ENCODE data around the gene COX5A. TPM values are rescaled to one million over a fixed set of nuclear protein-coding genes. Genes with fewer than 3 reads are reported as not detected.
"Not testable (repeated sequence)": the region's sequence is repeated elsewhere in the genome, so short reads cannot be mapped to it uniquely, and the experiment has no call there.

The COX5A gene
- total RNA-seq, 2 experiments from 2014 or later: 220 to 222 TPM

DNA sequence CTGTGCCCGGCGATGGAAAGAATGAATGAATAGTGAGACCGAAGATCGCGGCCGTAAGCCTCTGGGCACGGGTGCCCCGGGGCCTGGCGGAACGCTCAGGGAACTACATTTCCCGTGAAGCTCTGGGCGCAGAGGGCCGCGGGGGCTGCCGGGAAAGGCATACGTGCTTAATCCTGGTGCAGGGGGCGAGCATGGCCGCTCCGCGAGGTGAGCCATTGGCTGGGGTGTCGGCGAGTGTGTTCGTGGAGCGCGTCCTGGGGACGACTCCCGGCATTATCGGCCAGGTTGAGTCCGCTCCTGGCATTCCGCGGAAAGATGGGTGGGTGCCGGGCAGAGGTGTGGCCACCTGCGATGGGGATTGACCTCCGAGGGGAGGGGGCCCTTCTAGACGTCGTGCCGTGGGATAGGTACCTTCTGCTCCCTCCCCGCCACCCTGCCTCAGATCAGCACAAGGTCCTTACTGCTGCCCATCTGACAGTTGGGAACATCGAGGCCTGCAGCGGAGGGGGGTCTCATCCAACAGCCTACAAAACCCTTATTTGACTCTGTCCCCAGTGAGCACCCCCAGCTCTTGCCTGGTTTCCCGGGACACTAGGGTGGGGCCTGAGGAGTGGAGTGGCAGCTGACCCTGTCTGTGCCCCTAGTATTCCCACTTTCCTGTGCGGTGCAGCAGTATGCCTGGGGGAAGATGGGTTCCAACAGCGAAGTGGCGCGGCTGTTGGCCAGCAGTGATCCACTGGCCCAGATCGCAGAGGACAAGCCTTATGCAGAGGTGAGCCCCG is 47.8 kb downstream of the COX5A start, which contains the start of gene MPI:
Gene MPI, plus strand, starts transcription at position 160 of the 782 bp plus-strand sequence. Its CDS starts 32 bp downstream, at position 192.
- no peaks in the 10 kb centered on the region for H3K27me3 Mint-ChIP-seq
- peaks cover 21% of the 10 kb centered on the region for H3K36me3 Mint-ChIP-seq
- H3K9me3 Mint-ChIP-seq: no peaks in the 10 kb centered on the region
- peak within 1 kb of the TSS; percentile 80 for H3K27ac Mint-ChIP-seq
- POLR2A ChIA-PET: interaction anchor here (0.6 to 2.3 kb wide), 9 partner anchors 9 to 290 kb away, joined by 3 to 18 read pairs (median 4); partner anchors contain the start of genes FAM219B and SCAMP2
- peak; percentile 85 for DNase-seq
- peak within 1 kb of the TSS; percentile 87 for H3K4me3 Mint-ChIP-seq
- H3K4me1 Mint-ChIP-seq: peaks cover 31% of the 10 kb centered on the region
- ATAC-seq (ENCODE audit: low read depth): peak; percentile 93

GRCh38 chr15:74889390-74889882 is 48.4 kb downstream of the COX5A start:
- peak overlapping the region; percentile 80 for H3K27ac Mint-ChIP-seq
- H3K4me1 Mint-ChIP-seq: peaks cover 33% of the 10 kb centered on the region
- H3K27me3 Mint-ChIP-seq: no peaks in the 10 kb centered on the region
- DNase-seq: no peak
- H3K4me3 Mint-ChIP-seq: peak overlapping the region; percentile 87
- peaks cover 20% of the 10 kb centered on the region for H3K36me3 Mint-ChIP-seq
- peak; percentile 7 for ATAC-seq (ENCODE audit: low read depth)
- no peaks in the 10 kb centered on the region for H3K9me3 Mint-ChIP-seq
- POLR2A ChIA-PET: interaction anchor here (0.6 to 2.3 kb wide), 9 partner anchors 8 to 291 kb away, joined by 3 to 18 read pairs (median 4); partner anchors contain the start of genes FAM219B and SCAMP2

DNA sequence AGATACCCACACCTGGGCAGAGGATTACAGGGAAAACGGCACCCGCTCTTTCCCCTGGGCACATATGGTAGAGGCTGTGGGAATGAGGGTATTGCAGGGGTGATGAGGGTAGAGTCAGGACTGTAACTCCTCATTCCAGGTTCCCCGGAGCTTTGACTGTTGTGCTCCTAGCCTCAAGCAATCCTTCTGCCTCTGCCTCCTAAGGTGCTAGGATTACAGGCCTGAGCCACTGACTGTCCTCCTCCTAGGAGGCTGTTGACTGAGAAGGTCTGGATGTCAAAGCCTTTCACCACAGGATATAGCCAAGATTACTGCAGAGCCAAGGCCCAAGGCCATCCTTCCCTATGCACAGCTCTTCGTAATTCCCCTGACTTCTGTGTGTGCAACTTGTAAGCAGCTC is 49.2 kb downstream of the COX5A start:
- H3K4me3 Mint-ChIP-seq: peak overlapping the region; percentile 87
- H3K27ac Mint-ChIP-seq: no peak overlapping the region
- ATAC-seq (ENCODE audit: low read depth) (no peak), DNase-seq (no peak)
- H3K4me1 Mint-ChIP-seq: peaks cover 36% of the 10 kb centered on the region
- H3K9me3 Mint-ChIP-seq: no peaks in the 10 kb centered on the region
- no peaks in the 10 kb centered on the region for H3K27me3 Mint-ChIP-seq
- POLR2A ChIA-PET: interaction anchor here (1.5 to 2.3 kb wide), 2 partner anchors 12 to 19 kb away, joined by 7 to 18 read pairs; no protein-coding TSS in a partner anchor
- H3K36me3 Mint-ChIP-seq: peaks cover 18% of the 10 kb centered on the region

DNA sequence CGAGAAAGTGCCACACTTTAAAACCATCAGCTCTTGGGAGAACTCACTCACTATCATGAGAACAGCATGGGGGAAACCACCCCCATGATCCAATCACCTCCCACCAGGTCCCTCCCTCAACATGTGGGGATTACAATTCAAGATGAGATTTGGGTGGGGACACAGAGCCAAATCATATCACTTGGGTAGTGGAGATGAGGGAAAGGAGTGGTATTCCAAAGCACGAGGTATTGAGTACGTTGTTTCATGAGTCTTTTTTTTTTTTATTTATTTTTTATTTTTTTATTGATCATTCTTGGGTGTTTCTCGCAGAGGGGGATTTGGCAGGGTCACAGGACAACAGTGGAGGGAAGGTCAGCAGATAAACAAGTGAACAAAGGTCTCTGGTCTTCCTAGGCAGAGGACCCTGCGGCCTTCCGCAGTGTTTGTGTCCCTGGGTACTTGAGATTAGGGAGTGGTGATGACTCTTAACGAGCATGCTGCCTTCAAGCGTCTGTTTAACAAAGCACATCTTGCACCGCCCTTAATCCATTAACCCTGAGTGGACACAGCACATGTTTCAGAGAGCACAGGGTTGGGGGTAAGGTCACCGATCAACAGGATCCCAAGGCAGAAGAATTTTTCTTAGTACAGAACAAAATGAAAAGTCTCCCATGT is 50.2 kb downstream of the COX5A start:
- H3K27ac Mint-ChIP-seq; H3K9me3 Mint-ChIP-seq; H3K4me3 Mint-ChIP-seq; ATAC-seq (ENCODE audit: low read depth); DNase-seq; POLR2A ChIA-PET; H3K27me3 Mint-ChIP-seq; H3K36me3 Mint-ChIP-seq: not testable (repeated sequence)
- peaks cover 28% of the 10 kb centered on the region for H3K4me1 Mint-ChIP-seq

DNA sequence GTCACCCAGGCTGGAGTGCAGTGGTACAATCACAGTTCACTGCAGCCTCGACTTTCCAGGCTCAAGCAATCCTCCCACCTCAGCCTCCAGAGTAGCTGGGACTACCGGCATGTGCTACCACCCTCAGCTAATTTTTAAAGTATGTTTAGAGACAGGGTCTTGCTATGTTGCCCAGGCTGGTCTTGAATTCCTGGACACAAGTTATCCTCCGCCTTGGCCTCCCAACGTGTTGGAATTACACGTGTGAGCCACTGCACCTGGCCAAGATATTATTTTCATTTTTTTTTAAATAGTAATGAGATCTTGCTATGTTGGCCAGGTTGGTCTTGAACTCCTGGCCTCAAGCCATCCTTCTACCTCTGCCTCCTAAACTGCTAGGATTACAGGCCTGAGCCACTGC is 52.4 kb downstream of the COX5A start:
- peaks cover 20% of the 10 kb centered on the region for H3K4me1 Mint-ChIP-seq
- no peak overlapping the region for H3K27ac Mint-ChIP-seq
- H3K27me3 Mint-ChIP-seq: peaks cover 3% of the 10 kb centered on the region
- ATAC-seq (ENCODE audit: low read depth) (no peak), DNase-seq (no peak)
- no peak overlapping the region for H3K4me3 Mint-ChIP-seq
- H3K36me3 Mint-ChIP-seq: no peaks in the 10 kb centered on the region
- H3K9me3 Mint-ChIP-seq: peaks cover 4% of the 10 kb centered on the region
- POLR2A ChIA-PET: no interaction called here

GRCh38 chr15:74884428-74885223 is 53.2 kb downstream of the COX5A start:
- H3K4me3 Mint-ChIP-seq: no peak overlapping the region
- ATAC-seq (ENCODE audit: low read depth): no peak
- DNase-seq: no peak
- no peak overlapping the region for H3K27ac Mint-ChIP-seq
- peaks cover 18% of the 10 kb centered on the region for H3K4me1 Mint-ChIP-seq
- H3K9me3 Mint-ChIP-seq: peaks cover 4% of the 10 kb centered on the region
- H3K27me3 Mint-ChIP-seq: peaks cover 3% of the 10 kb centered on the region
- no peaks in the 10 kb centered on the region for H3K36me3 Mint-ChIP-seq
- POLR2A ChIA-PET: interaction anchor here (1.1 to 2.0 kb wide), 3 partner anchors 9 to 17 kb away, joined by 3 to 8 read pairs (median 3); partner anchors contain the start of gene SCAMP2

- POLR2A ChIA-PET: interaction anchor here (1.0 to 1.6 kb wide), 2 partner anchors 11 to 17 kb away, joined by 3 to 4 read pairs; no protein-coding TSS in a partner anchor
- H3K4me1 Mint-ChIP-seq: peaks cover 9% of the 10 kb centered on the region
- H3K9me3 Mint-ChIP-seq: peaks cover 4% of the 10 kb centered on the region
- DNase-seq (no peak), ATAC-seq (ENCODE audit: low read depth) (no peak)
- H3K4me3 Mint-ChIP-seq: no peak overlapping the region
- H3K36me3 Mint-ChIP-seq: no peaks in the 10 kb centered on the region
- peaks cover 3% of the 10 kb centered on the region for H3K27me3 Mint-ChIP-seq
- no peak overlapping the region for H3K27ac Mint-ChIP-seq
These were observed 55.3 kb downstream of the COX5A start for GRCh38 chr15:74882528-74882927.

DNA sequence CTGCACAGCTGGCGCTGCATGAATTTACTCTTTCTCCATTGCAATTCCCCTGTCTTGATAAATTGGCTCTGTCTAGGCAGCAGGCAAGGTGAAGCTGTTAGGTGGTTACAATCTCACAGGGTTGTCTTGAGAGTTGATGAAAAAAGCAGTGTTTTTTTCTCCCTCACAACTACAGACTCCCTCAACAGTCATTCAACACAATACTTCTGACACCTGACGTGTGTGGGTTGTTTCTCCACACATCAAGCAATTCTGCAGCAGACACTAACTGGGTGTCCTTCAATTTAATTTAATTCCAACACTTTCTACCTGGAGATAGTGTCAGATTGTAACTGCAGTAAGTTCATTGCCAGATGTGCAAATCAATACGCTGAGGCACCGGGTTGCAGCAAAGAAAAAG is 59.6 kb downstream of the COX5A start:
- H3K4me3 Mint-ChIP-seq: no peak overlapping the region
- no peak for DNase-seq
- POLR2A ChIA-PET: no interaction called here
- peaks cover 6% of the 10 kb centered on the region for H3K9me3 Mint-ChIP-seq
- no peak for ATAC-seq (ENCODE audit: low read depth)
- H3K4me1 Mint-ChIP-seq: peaks cover under 1% of the 10 kb centered on the region
- H3K36me3 Mint-ChIP-seq: no peaks in the 10 kb centered on the region
- H3K27ac Mint-ChIP-seq: no peak overlapping the region
- H3K27me3 Mint-ChIP-seq: peaks cover 9% of the 10 kb centered on the region

DNA sequence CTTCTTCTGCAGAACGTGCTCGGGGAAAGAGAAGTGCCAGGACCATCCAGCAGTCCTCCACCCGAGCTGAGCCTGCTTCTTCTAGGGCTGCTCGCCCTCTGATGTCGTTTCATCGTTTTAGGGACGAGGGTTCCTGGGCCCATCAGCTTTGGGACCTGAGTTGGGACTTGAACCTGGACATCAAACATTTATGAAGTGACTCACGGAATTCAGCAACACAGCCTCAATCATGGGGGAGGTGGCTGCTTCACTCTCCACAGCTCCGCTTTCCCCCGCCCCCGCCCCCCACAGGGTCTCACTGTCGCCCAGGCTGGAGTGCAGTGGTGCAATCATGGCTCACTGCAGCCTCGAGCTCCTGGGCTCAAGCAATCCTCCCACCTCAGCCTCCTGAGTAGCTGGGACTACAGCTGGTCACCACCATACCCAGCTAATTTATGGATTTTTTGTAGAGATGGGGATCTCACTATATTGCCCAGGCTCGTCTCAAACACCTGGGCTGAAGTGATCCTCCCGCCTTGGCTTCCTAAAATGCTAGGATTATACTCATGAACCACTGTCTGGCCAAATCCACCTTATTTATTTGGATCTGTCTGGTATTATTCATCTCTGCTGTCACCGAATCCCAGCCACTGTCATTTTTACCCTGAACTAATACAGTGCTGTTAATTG is 64.0 kb downstream of the COX5A start:
- peaks cover 28% of the 10 kb centered on the region for H3K4me1 Mint-ChIP-seq
- peak overlapping the region; percentile 90 for H3K27ac Mint-ChIP-seq
- ATAC-seq (ENCODE audit: low read depth) (no peak), DNase-seq (no peak)
- H3K4me3 Mint-ChIP-seq: peak overlapping the region; percentile 95
- peaks cover 2% of the 10 kb centered on the region for H3K9me3 Mint-ChIP-seq
- POLR2A ChIA-PET: interaction anchor here (1.3 to 1.6 kb wide), 5 partner anchors 10 to 87 kb away, joined by 4 to 8 read pairs (median 6); partner anchors contain the start of genes FAM219B and MPI
- H3K36me3 Mint-ChIP-seq: peaks cover 13% of the 10 kb centered on the region
- H3K27me3 Mint-ChIP-seq: peaks cover 7% of the 10 kb centered on the region

GRCh38 chr15:74873036-74873755 is 64.7 kb downstream of the COX5A start, which contains the start of gene SCAMP2:
TSS of gene SCAMP2 (minus strand) at chr15:74873365. CDS start at chr15:74873255, 110 bp downstream.
- H3K27ac Mint-ChIP-seq: peak within 1 kb of the TSS; percentile 90
- ATAC-seq (ENCODE audit: low read depth) (peak; percentile 95), DNase-seq (peak; percentile 91)
- H3K4me3 Mint-ChIP-seq: peak within 1 kb of the TSS; percentile 95
- POLR2A ChIA-PET: interaction anchor here (1.0 to 1.6 kb wide), 6 partner anchors 11 to 96 kb away, joined by 3 to 8 read pairs (median 6); partner anchors contain the start of genes FAM219B and MPI
- peaks cover 2% of the 10 kb centered on the region for H3K9me3 Mint-ChIP-seq
- H3K4me1 Mint-ChIP-seq: peaks cover 32% of the 10 kb centered on the region
- peaks cover 18% of the 10 kb centered on the region for H3K36me3 Mint-ChIP-seq
- H3K27me3 Mint-ChIP-seq: peaks cover 7% of the 10 kb centered on the region

- Mint-ChIP-seq H3K4me1 (peaks cover 38% of the 10 kb centered on the region), H3K27ac (peak overlapping the region; percentile 87), H3K9me3 (peaks cover 2% of the 10 kb centered on the region), H3K36me3 (peaks cover 24% of the 10 kb centered on the region), H3K4me3 (peak overlapping the region; percentile 95), H3K27me3 (peaks cover 7% of the 10 kb centered on the region)
- no peak for DNase-seq
- POLR2A ChIA-PET: interaction anchor here (1.0 to 1.5 kb wide), 2 partner anchors 34 to 96 kb away, joined by 3 to 6 read pairs; partner anchors contain the start of gene FAM219B
- no peak for ATAC-seq (ENCODE audit: low read depth)
These were observed 65.2 kb downstream of the COX5A start for GRCh38 chr15:74872702-74873035.

Measured in activated naive CD8-positive, alpha-beta T cell treated with anti-CD3 and anti-CD28 coated beads, Interleukin-2, amount 10 ng/mL, durations not matched to agents 7 days and 5 days (primary cell).